DND-41 (cell line): ENCODE results near the gene ADGRA3.

ENCODE experiments used
- ATAC-seq: fragments of 200-7000 bp; cut with Tn5 transposase; 3 replicates; pipeline ENCODE4 v1.9.1; 2021; ENCODE audit warnings: low read depth; ENCODE audit not compliant: insufficient read depth
- DNase-seq: peaks from one replicate; pipeline ENCODE4 v3.0.0-alpha.2; 2020
- H2AFZ ChIP-seq: 2 replicates; pipeline ENCODE4 v1.6.0; 2012; ENCODE audit warnings: low read depth, low read length
- H3K27ac ChIP-seq: 2 replicates; pipeline ENCODE4 v1.5.1; 2012; ENCODE audit warnings: low read length, inconsistent platforms
- H3K27me3 ChIP-seq: fragments of 200-600 bp; sonication (generic); 2 replicates; pipeline ENCODE4 v1.6.0; 2012; ENCODE audit warnings: low read length, mild to moderate bottlenecking, inconsistent platforms; ENCODE audit not compliant: insufficient read depth, poor library complexity
- H3K36me3 ChIP-seq: 2 replicates; pipeline ENCODE4 v1.5.1; 2012; ENCODE audit warnings: low read length, inconsistent platforms; ENCODE audit not compliant: insufficient read depth
- H3K4me1 ChIP-seq: 2 replicates; pipeline ENCODE4 v1.5.1; 2012; ENCODE audit warnings: mild to moderate bottlenecking, low read length; ENCODE audit not compliant: insufficient read depth
- H3K4me2 ChIP-seq: 2 replicates; pipeline ENCODE4 v1.6.0; 2012; ENCODE audit warnings: mild to moderate bottlenecking, moderate library complexity, low read length, inconsistent platforms; ENCODE audit not compliant: insufficient read depth
- H3K4me3 ChIP-seq, 2 experiments: fragments of 200-600 bp in 1 of 2; shearing (Covaris generic) in 1 of 2; 2 replicates each; pipeline ENCODE4 v1.5.1; 2012 to 2016; ENCODE audit warnings: inconsistent platforms in 2 of 2, low read length in 2 of 2, mild to moderate bottlenecking in 2 of 2, low read depth in 1 of 2, moderate library complexity in 1 of 2
- H3K79me2 ChIP-seq: 2 replicates; pipeline ENCODE4 v1.6.0; 2012; ENCODE audit warnings: low read length, inconsistent platforms; ENCODE audit not compliant: insufficient read depth
- H3K9ac ChIP-seq: 2 replicates; pipeline ENCODE4 v1.6.0; 2012; ENCODE audit warnings: low read depth, mild to moderate bottlenecking, inconsistent platforms, low read length, moderate library complexity
- H3K9me3 ChIP-seq: 2 replicates; pipeline ENCODE4 v1.5.1; 2012; ENCODE audit warnings: low read length, moderate library complexity, mild to moderate bottlenecking, inconsistent platforms; ENCODE audit not compliant: insufficient read depth, severe bottlenecking
- H4K20me1 ChIP-seq: 2 replicates; pipeline ENCODE4 v1.6.0; 2012; ENCODE audit warnings: low read length; ENCODE audit not compliant: insufficient read depth
- CTCF ChIP-seq: IDR thresholded peaks from 2 replicates; pipeline ENCODE4 v1.5.1; 2012; ENCODE audit warnings: borderline replicate concordance, low read length, moderate library complexity, mild to moderate bottlenecking; ENCODE audit not compliant: poor library complexity, severe bottlenecking; ENCODE audit errors: extremely low read depth
- EZH2 ChIP-seq: IDR thresholded peaks from 3 replicates; pipeline ENCODE4 v1.6.1; 2012; ENCODE audit warnings: borderline replicate concordance, low read depth, mild to moderate bottlenecking, moderate library complexity, low read length, inconsistent platforms; ENCODE audit not compliant: severe bottlenecking

Gene ADGRA3

GRCh38 chr4:22435652-22436051 lies 80.2 kb downstream of the ADGRA3 start:
- Histone ChIP-seq H4K20me1 (no peaks in the 10 kb centered on the region), H3K27ac (no peak overlapping the region), H3K4me1 (no peaks in the 10 kb centered on the region), H3K4me2 (no peak overlapping the region), H3K9me3 (no peaks in the 10 kb centered on the region), H3K36me3 (no peaks in the 10 kb centered on the region; the same call in 1 of the 2 replicates), H3K9ac (no peak overlapping the region), H2AFZ (no peak overlapping the region), H3K4me3 (no peak overlapping the region), H3K27me3 (no peaks in the 10 kb centered on the region), H3K79me2 (no peaks in the 10 kb centered on the region)
- TF ChIP-seq EZH2 (no peak), CTCF (no peak)
- no peak for DNase-seq
- ATAC-seq, result no peak

GRCh38 chr4:22434895-22435294 lies 81.0 kb downstream of the ADGRA3 start:
- no peaks in the 10 kb centered on the region; the same call in 1 of the 2 replicates for H3K36me3 ChIP-seq
- no peaks in the 10 kb centered on the region for H3K4me1 ChIP-seq
- DNase-seq (no peak), ATAC-seq (no peak)
- H3K27ac ChIP-seq, result no peak overlapping the region
- no peaks in the 10 kb centered on the region for H3K9me3 ChIP-seq
- TF ChIP-seq CTCF (no peak), EZH2 (no peak)
- H3K79me2 ChIP-seq, result no peaks in the 10 kb centered on the region
- no peak overlapping the region for H3K9ac ChIP-seq
- H3K4me2 ChIP-seq, result no peak overlapping the region
- H3K27me3 ChIP-seq, result no peaks in the 10 kb centered on the region
- H3K4me3 ChIP-seq, result no peak overlapping the region
- no peaks in the 10 kb centered on the region for H4K20me1 ChIP-seq
- H2AFZ ChIP-seq, result no peak overlapping the region

GRCh38 chr4:22430626-22431025 lies 85.2 kb downstream of the ADGRA3 start:
- H4K20me1 ChIP-seq, result no peaks in the 10 kb centered on the region
- TF ChIP-seq CTCF, result no peak
- no peak for TF ChIP-seq EZH2
- no peak overlapping the region for H3K4me2 ChIP-seq
- DNase-seq, result no peak
- H2AFZ ChIP-seq, result no peak overlapping the region
- no peaks in the 10 kb centered on the region for H3K9me3 ChIP-seq
- no peak overlapping the region for H3K27ac ChIP-seq
- H3K36me3 ChIP-seq, result no peaks in the 10 kb centered on the region; the same call in 1 of the 2 replicates
- H3K79me2 ChIP-seq, result no peaks in the 10 kb centered on the region
- H3K4me3 ChIP-seq, result no peak overlapping the region
- no peaks in the 10 kb centered on the region for H3K27me3 ChIP-seq
- no peaks in the 10 kb centered on the region for H3K4me1 ChIP-seq
- H3K9ac ChIP-seq, result no peak overlapping the region
- no peak for ATAC-seq

- DNase-seq (no peak), ATAC-seq (no peak)
- no peaks in the 10 kb centered on the region for H3K9me3 ChIP-seq
- no peaks in the 10 kb centered on the region for H3K4me1 ChIP-seq
- no peak overlapping the region for H3K27ac ChIP-seq
- TF ChIP-seq CTCF (no peak), EZH2 (no peak)
- no peak overlapping the region for H2AFZ ChIP-seq
- H3K79me2 ChIP-seq, result no peaks in the 10 kb centered on the region
- no peak overlapping the region for H3K9ac ChIP-seq
- no peaks in the 10 kb centered on the region; the same call in 1 of the 2 replicates for H3K36me3 ChIP-seq
- H3K4me2 ChIP-seq, result no peak overlapping the region
- no peaks in the 10 kb centered on the region for H4K20me1 ChIP-seq
- no peaks in the 10 kb centered on the region for H3K27me3 ChIP-seq
- no peak overlapping the region for H3K4me3 ChIP-seq
Measured at GRCh38 chr4:22428441-22428840, 87.4 kb downstream of the ADGRA3 start.
